DOHH2 (cell line): Measurements from ENCODE around the gene CDK17.

ENCODE experiments used
- H3F3A ChIP-seq: fragments of 200-600 bp; sonication (generic), shearing (Covaris generic); 2 replicates; pipeline ENCODE4 v1.6.0; 2016; ENCODE audit warnings: antibody characterized with exemption, mild to moderate bottlenecking; ENCODE audit not compliant: control insufficient read depth, insufficient read depth
- H3K27ac ChIP-seq: fragments of 200-600 bp; sonication (generic); 2 replicates; pipeline ENCODE4 v1.5.1; 2014; ENCODE audit warnings: low read depth, mild to moderate bottlenecking, low read length, moderate library complexity
- H3K27me3 ChIP-seq: fragments of 200-600 bp; sonication (generic); 2 replicates; pipeline ENCODE4 v1.6.1; 2014; ENCODE audit warnings: mild to moderate bottlenecking, low read length, mixed read lengths; ENCODE audit not compliant: control insufficient read depth
- H3K36me3 ChIP-seq: fragments of 200-600 bp; sonication (generic); 2 replicates; pipeline ENCODE4 v1.6.1; 2014; ENCODE audit warnings: mild to moderate bottlenecking, low read length, moderate library complexity, mixed read lengths; ENCODE audit not compliant: control insufficient read depth
- H3K4me1 ChIP-seq: fragments of 200-600 bp; sonication (generic); 2 replicates; pipeline ENCODE4 v1.6.1; 2014; ENCODE audit warnings: mild to moderate bottlenecking, low read length, mixed read lengths; ENCODE audit not compliant: control insufficient read depth
- H3K4me2 ChIP-seq: fragments of 200-600 bp; sonication (generic); 2 replicates; pipeline ENCODE4 v1.6.0; 2014; ENCODE audit warnings: mild to moderate bottlenecking, low read length, moderate library complexity
- H3K4me3 ChIP-seq: fragments of 200-600 bp; sonication (generic); 2 replicates; pipeline ENCODE4 v1.5.1; 2014; ENCODE audit warnings: mild to moderate bottlenecking, low read length, mixed read lengths
- H3K79me2 ChIP-seq: fragments of 200-600 bp; sonication (generic); 2 replicates; pipeline ENCODE4 v1.6.1; 2014; ENCODE audit warnings: mild to moderate bottlenecking, low read length, mixed read lengths; ENCODE audit not compliant: control insufficient read depth
- H3K9me2 ChIP-seq: fragments of 200-600 bp; sonication (generic); replicated peaks from 2 replicates; pipeline ENCODE4 v1.6.1; 2014; ENCODE audit warnings: mild to moderate bottlenecking, low read length, mixed read lengths; ENCODE audit not compliant: control insufficient read depth
- H3K9me3 ChIP-seq: fragments of 200-600 bp; sonication (generic); 2 replicates; pipeline ENCODE4 v1.6.1; 2014; ENCODE audit warnings: antibody characterized with exemption, low read length, mixed read lengths; ENCODE audit not compliant: control insufficient read depth, insufficient read depth
- H4K20me1 ChIP-seq: fragments of 200-600 bp; sonication (generic); 2 replicates; pipeline ENCODE4 v1.6.0; 2014; ENCODE audit warnings: low read depth, mild to moderate bottlenecking, antibody characterized with exemption, low read length, moderate library complexity; ENCODE audit not compliant: control insufficient read depth, insufficient read depth
- EZH2phosphoT487 ChIP-seq: fragments of 200-600 bp; sonication (generic); IDR thresholded peaks from 2 replicates; pipeline ENCODE4 v1.6.1; 2017; ENCODE audit warnings: borderline replicate concordance, mild to moderate bottlenecking, antibody characterized with exemption, low read length, moderate library complexity, mixed read lengths
- TF ChIP-seq, protein P1 (sequence below): fragments of 200-600 bp; sonication (generic); IDR thresholded peaks from one replicate; pipeline ENCODE4 v1.5.1; 2014; ENCODE audit warnings: antibody characterized with exemption, mild to moderate bottlenecking, low read depth, low read length; ENCODE audit not compliant: poor library complexity, severe bottlenecking

The CDK17 gene

GRCh38 chr12:96244826-96245225 lies 155.4 kb downstream of the CDK17 start:
- Histone ChIP-seq H3K36me3 (peaks cover 16% of the 10 kb centered on the region; the same call in 1 of the 2 replicates), H4K20me1 (peaks cover 2% of the 10 kb centered on the region; the same call in 1 of the 2 replicates), H3K4me1 (no peaks in the 10 kb centered on the region), H3K9me3 (no peaks in the 10 kb centered on the region), H3K9me2 (no peaks in the 10 kb centered on the region), H3F3A (no peaks in the 10 kb centered on the region), H3K79me2 (no peaks in the 10 kb centered on the region), H3K27ac (no peak overlapping the region), H3K4me3 (no peak overlapping the region), H3K4me2 (no peak overlapping the region), H3K27me3 (no peaks in the 10 kb centered on the region)
- no peak for TF ChIP-seq EZH2phosphoT487
- TF ChIP-seq, protein P1, sequence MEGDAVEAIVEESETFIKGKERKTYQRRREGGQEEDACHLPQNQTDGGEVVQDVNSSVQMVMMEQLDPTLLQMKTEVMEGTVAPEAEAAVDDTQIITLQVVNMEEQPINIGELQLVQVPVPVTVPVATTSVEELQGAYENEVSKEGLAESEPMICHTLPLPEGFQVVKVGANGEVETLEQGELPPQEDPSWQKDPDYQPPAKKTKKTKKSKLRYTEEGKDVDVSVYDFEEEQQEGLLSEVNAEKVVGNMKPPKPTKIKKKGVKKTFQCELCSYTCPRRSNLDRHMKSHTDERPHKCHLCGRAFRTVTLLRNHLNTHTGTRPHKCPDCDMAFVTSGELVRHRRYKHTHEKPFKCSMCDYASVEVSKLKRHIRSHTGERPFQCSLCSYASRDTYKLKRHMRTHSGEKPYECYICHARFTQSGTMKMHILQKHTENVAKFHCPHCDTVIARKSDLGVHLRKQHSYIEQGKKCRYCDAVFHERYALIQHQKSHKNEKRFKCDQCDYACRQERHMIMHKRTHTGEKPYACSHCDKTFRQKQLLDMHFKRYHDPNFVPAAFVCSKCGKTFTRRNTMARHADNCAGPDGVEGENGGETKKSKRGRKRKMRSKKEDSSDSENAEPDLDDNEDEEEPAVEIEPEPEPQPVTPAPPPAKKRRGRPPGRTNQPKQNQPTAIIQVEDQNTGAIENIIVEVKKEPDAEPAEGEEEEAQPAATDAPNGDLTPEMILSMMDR: no peak

- H3K9me2 ChIP-seq: no peaks in the 10 kb centered on the region
- TF ChIP-seq, protein P1: no peak
- TF ChIP-seq EZH2phosphoT487: no peak
Measured at GRCh38 chr12:96242597-96242996, 157.6 kb downstream of the CDK17 start.

GRCh38 chr12:96241846-96242256 lies 158.4 kb downstream of the CDK17 start:
- H3K79me2 ChIP-seq: peaks cover 11% of the 10 kb centered on the region; the same call in 1 of the 2 replicates

More at GRCh38 chr12:96242597-96242996, 157.6 kb downstream of the CDK17 start:
- peaks cover 11% of the 10 kb centered on the region; the same call in 1 of the 2 replicates for H3K79me2 ChIP-seq
- peaks cover 6% of the 10 kb centered on the region; the same call in 1 of the 2 replicates for H3K36me3 ChIP-seq
- H3K4me2 ChIP-seq: no peak overlapping the region
- no peaks in the 10 kb centered on the region for H3K27me3 ChIP-seq
- H3F3A ChIP-seq: no peaks in the 10 kb centered on the region
- H3K27ac ChIP-seq: no peak overlapping the region
- H3K4me1 ChIP-seq: no peaks in the 10 kb centered on the region
- H3K9me3 ChIP-seq: no peaks in the 10 kb centered on the region
- 0 out of 2 replicates have a peak, but pooled peaks cover 3% of the 10 kb centered on the region for H4K20me1 ChIP-seq
- no peak overlapping the region for H3K4me3 ChIP-seq

More at GRCh38 chr12:96241846-96242256, 158.4 kb downstream of the CDK17 start:
- H3K27me3 ChIP-seq: no peaks in the 10 kb centered on the region
- peaks cover under 1% of the 10 kb centered on the region; the same call in 1 of the 2 replicates for H3K36me3 ChIP-seq
- no peak overlapping the region for H3K27ac ChIP-seq
- H3F3A ChIP-seq: no peaks in the 10 kb centered on the region
- no peak for TF ChIP-seq EZH2phosphoT487
- TF ChIP-seq, protein P1: no peak
- no peaks in the 10 kb centered on the region for H3K4me1 ChIP-seq
- no peak overlapping the region for H3K4me2 ChIP-seq
- H3K4me3 ChIP-seq: no peak overlapping the region
- 0 out of 2 replicates have a peak, but pooled peaks cover 3% of the 10 kb centered on the region for H4K20me1 ChIP-seq
- H3K9me2 ChIP-seq: no peaks in the 10 kb centered on the region
- no peaks in the 10 kb centered on the region for H3K9me3 ChIP-seq
